ENCODE results near the gene PSEN1. TPM values are rescaled to one million over a fixed set of nuclear protein-coding genes. Genes with fewer than 3 reads are reported as not detected.

Gene PSEN1
- total and polyA plus RNA-seq, 2 of the 8 experiments (the other 6 are each of a cell fraction or from before 2014, with no cell fraction given) = 10.1 to 38.7 TPM

- no peak for FAIRE-seq
- no peak overlapping the region for H4K91ac ChIP-seq (replicated peaks; ENCODE audit: insufficient read length, low read length)
- TF ChIP-seq CBX5 (IDR thresholded peaks at IDR 0.05; ENCODE audit: low read depth, low read length) (no peak), KDM4A (IDR thresholded peaks at IDR 0.05; ENCODE audit: low read depth, low read length, severe bottlenecking) (no peak), RXRA (IDR thresholded peaks at IDR 0.05; ENCODE audit: insufficient read depth, low read depth, low read length) (no peak), YY1 (IDR thresholded peaks at IDR 0.05; ENCODE audit: low read depth, low read length) (no peak), CHD1 (IDR thresholded peaks at IDR 0.05; ENCODE audit: low read depth, low read length) (no peak), TAF7 (optimal IDR thresholded peaks at IDR 0.05; ENCODE audit: borderline replicate concordance, low read depth, low read length) (no peak), ASH2L (IDR thresholded peaks at IDR 0.05; ENCODE audit: low read length) (no peak), TBP (IDR thresholded peaks at IDR 0.05; ENCODE audit: low read depth, low read length) (no peak), SP4 (IDR thresholded peaks at IDR 0.05; ENCODE audit: low read length) (no peak)
- TF ChIP-seq, protein P1, sequence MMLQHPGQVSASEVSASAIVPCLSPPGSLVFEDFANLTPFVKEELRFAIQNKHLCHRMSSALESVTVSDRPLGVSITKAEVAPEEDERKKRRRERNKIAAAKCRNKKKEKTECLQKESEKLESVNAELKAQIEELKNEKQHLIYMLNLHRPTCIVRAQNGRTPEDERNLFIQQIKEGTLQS (IDR thresholded peaks at IDR 0.05; ENCODE audit: insufficient read depth, low read depth, low read length) = no peak
- no peak overlapping the region for H3K14ac ChIP-seq (ENCODE audit: insufficient read length)
- H2BK15ac ChIP-seq (ENCODE audit: low read length) = no peak overlapping the region
- no peak overlapping the region for H3K56ac ChIP-seq (replicated peaks; ENCODE audit: insufficient read length, low read depth, low read length)
- H3K4ac ChIP-seq (replicated peaks; ENCODE audit: insufficient read length, low read depth, low read length) = no peak overlapping the region
- H3K9me3 ChIP-seq (ENCODE audit: insufficient read depth in 2 of 2, low read depth in 1 of 2, low read length in 1 of 2) = no peaks in the 10 kb centered on the region
- H3K4me2 ChIP-seq (ENCODE audit: insufficient read depth in 1 of 2, low read depth in 2 of 2, low read length in 2 of 2) = no peak overlapping the region
- H3K79me1 ChIP-seq (ENCODE audit: low read depth, low read length) = peaks cover 5% of the 10 kb centered on the region; the same call in 1 of the 2 replicates
- no peak overlapping the region for H3K9ac ChIP-seq (replicated peaks in 1 of 4; ENCODE audit: extremely low read depth in 1 of 4, low read depth in 3 of 4, low read length in 3 of 4)
- H2AFZ ChIP-seq (ENCODE audit: low read length) = no peak overlapping the region
- no peak overlapping the region for H3K18ac ChIP-seq (ENCODE audit: extremely low read depth, low read length)
- no peak overlapping the region for H3K27ac ChIP-seq (ENCODE audit: low read depth, low read length)
- whole genome bisulfite sequencing, 2 experiments (ENCODE audit: extremely low coverage in 1 of 2, insufficient coverage in 1 of 2, insufficient read length in 1 of 2, insufficient replicate concordance in 2 of 2, low coverage in 1 of 2, low lambda C conversion rate in 2 of 2, missing lambda C conversion rate in 1 of 2) = 84% methylated on average over 3 of the region's 3 CpGs; no CpG with 5 or more reads in 1 of the 2 experiments
- no peak overlapping the region for H2BK20ac ChIP-seq (ENCODE audit: low read length)
- H3K4me1 ChIP-seq (replicated peaks in 1 of 4; ENCODE audit: control insufficient read depth in 3 of 4, insufficient read depth in 4 of 4, low read length in 3 of 4) = no peaks in the 10 kb centered on the region
- POLR2A ChIA-PET (ENCODE audit: partially characterized antibody) = no interaction called here
- no peak overlapping the region for H3K23ac ChIP-seq (ENCODE audit: insufficient read length)
- no peak overlapping the region for H2BK12ac ChIP-seq (ENCODE audit: low read depth, low read length)
- H2BK120ac ChIP-seq (replicated peaks; ENCODE audit: low read depth, low read length) = no peak overlapping the region
- H3K27me3 ChIP-seq (replicated peaks in 1 of 4; ENCODE audit: control insufficient read depth in 3 of 4, extremely low read depth in 1 of 4, insufficient read depth in 3 of 4, low read length in 3 of 4) = no peaks in the 10 kb centered on the region
- H3K79me2 ChIP-seq (ENCODE audit: control insufficient read depth in 1 of 2, insufficient read depth in 2 of 2, low read length in 2 of 2) = peaks cover 0 to 52% of the 10 kb centered on the region in 2 experiments; a peak in 3 of 4 replicates
- H4K20me1 ChIP-seq (replicated peaks in 1 of 2; ENCODE audit: control insufficient read depth in 1 of 2, insufficient read depth in 2 of 2, low read length in 2 of 2) = peaks cover 0 to 6% of the 10 kb centered on the region in 2 experiments
- CTCF ChIA-PET (ENCODE audit: partially characterized antibody) = no interaction called here
- no peak overlapping the region for H2AK5ac ChIP-seq (ENCODE audit: low read depth, low read length)
- no peak overlapping the region for H4K8ac ChIP-seq (ENCODE audit: extremely low read depth, insufficient read depth, low read length)
- no peak overlapping the region for H4K5ac ChIP-seq (ENCODE audit: insufficient read length, low read depth, low read length)
- H3K23me2 ChIP-seq (ENCODE audit: low read depth, low read length) = no peaks in the 10 kb centered on the region
- H2BK5ac ChIP-seq (ENCODE audit: low read depth, low read length) = no peak overlapping the region; the same call in 1 of the 2 replicates
- DNase-seq (ENCODE audit: low read depth in 1 of 2, low spot score in 2 of 2) = no peak
- H3K4me3 ChIP-seq (ENCODE audit: extremely low read depth in 1 of 4, insufficient read depth in 2 of 4, low read depth in 3 of 4, low read length in 4 of 4) = no peak overlapping the region
- peaks cover 2 to 14% (median 5%) of the 10 kb centered on the region in 4 experiments; a peak in 7 of 8 replicates for H3K36me3 ChIP-seq (ENCODE audit: control insufficient read depth in 2 of 4, insufficient read depth in 4 of 4, low read length in 3 of 4)
Measured at GRCh38 chr14:73145371-73145770, 9.1 kb downstream of the PSEN1 start.

All from H1 (cell line).